Duodenal mucosa (tissue), 2 donors: ENCODE measurements around the gene JAM2.
A peak's percentile ranks its signal among the peaks of the same experiment; 100 is the strongest.
"Not testable (repeated sequence)": the region's sequence is repeated elsewhere in the genome, so short reads cannot be mapped to it uniquely, and the experiment has no call there.

Experiments used
- H3K27ac ChIP-seq: one replicate; pipeline ENCODE4 v1.7.0; 2013; ENCODE audit warnings: low read depth, low read length
- H3K27me3 ChIP-seq, 2 donors: one replicate each; pipeline ENCODE4 v1.7.0; 2013; ENCODE audit warnings: low read length in 2 of 2, control low read depth in 1 of 2; ENCODE audit not compliant: insufficient read depth in 2 of 2, control insufficient read depth in 1 of 2
- H3K36me3 ChIP-seq, 2 donors: one replicate each; pipeline ENCODE4 v1.7.0; 2013; ENCODE audit warnings: low read length in 2 of 2, control low read depth in 1 of 2; ENCODE audit not compliant: insufficient read depth in 2 of 2, control insufficient read depth in 1 of 2
- H3K4me1 ChIP-seq, 2 donors: one replicate each; pipeline ENCODE4 v1.7.0; 2013; ENCODE audit warnings: low read length in 2 of 2, control low read depth in 1 of 2; ENCODE audit not compliant: insufficient read depth in 2 of 2, control insufficient read depth in 1 of 2
- H3K4me3 ChIP-seq, 2 donors: one replicate each; pipeline ENCODE4 v1.7.0; 2013; ENCODE audit warnings: low read length in 2 of 2, low read depth in 1 of 2
- H3K9ac ChIP-seq, 2 donors: one replicate each; pipeline ENCODE4 v1.7.0; 2013; ENCODE audit warnings: low read length in 2 of 2, low read depth in 1 of 2
- H3K9me3 ChIP-seq, 2 donors: one replicate each; pipeline ENCODE4 v1.7.0; 2013; ENCODE audit warnings: low read length in 2 of 2, control low read depth in 1 of 2; ENCODE audit not compliant: control insufficient read depth in 1 of 2

JAM2 gene

GRCh38 chr21:25625776-25626555 is 13.1 kb upstream of the JAM2 start:
- H3K27ac ChIP-seq, H3K4me1 ChIP-seq, H3K27me3 ChIP-seq, H3K36me3 ChIP-seq, H3K4me3 ChIP-seq, H3K9me3 ChIP-seq, H3K9ac ChIP-seq: not testable (repeated sequence)

- no peaks in the 10 kb centered on the region for H3K27me3 ChIP-seq
- H3K36me3 ChIP-seq: no peaks in the 10 kb centered on the region
- H3K9me3 ChIP-seq: no peaks in the 10 kb centered on the region
- H3K4me3 ChIP-seq: no peak overlapping the region
- no peaks in the 10 kb centered on the region for H3K4me1 ChIP-seq
- no peak overlapping the region for H3K9ac ChIP-seq
- H3K27ac ChIP-seq: no peak overlapping the region
These were observed 12.3 kb upstream of the JAM2 start for GRCh38 chr21:25626757-25627156.

- Histone ChIP-seq H3K9ac (no peak overlapping the region), H3K27me3 (peaks cover 0 to under 1% of the 10 kb centered on the region in 2 donors), H3K27ac (no peak overlapping the region), H3K9me3 (no peaks in the 10 kb centered on the region), H3K36me3 (no peaks in the 10 kb centered on the region), H3K4me1 (no peaks in the 10 kb centered on the region), H3K4me3 (no peak overlapping the region)
These were observed 6.8 kb upstream of the JAM2 start for GRCh38 chr21:25632296-25632695.

GRCh38 chr21:25635310-25635709 is 3.7 kb upstream of the JAM2 start:
- no peak overlapping the region for H3K27ac ChIP-seq

GRCh38 chr21:25636727-25637126 is 2.3 kb upstream of the JAM2 start:
- H3K9me3 ChIP-seq: no peaks in the 10 kb centered on the region
- H3K9ac ChIP-seq: no peak overlapping the region
- H3K27me3 ChIP-seq: peaks cover 16 to 25% of the 10 kb centered on the region in 2 donors
- H3K4me3 ChIP-seq: no peak overlapping the region
- H3K4me1 ChIP-seq: peaks cover 0 to 6% of the 10 kb centered on the region in 2 donors
- H3K36me3 ChIP-seq: no peaks in the 10 kb centered on the region
- no peak overlapping the region for H3K27ac ChIP-seq

More at GRCh38 chr21:25635310-25635709, 3.7 kb upstream of the JAM2 start:
- no peak overlapping the region for H3K4me3 ChIP-seq
- H3K36me3 ChIP-seq: no peaks in the 10 kb centered on the region
- H3K27me3 ChIP-seq: peaks cover 8 to 23% of the 10 kb centered on the region in 2 donors
- H3K4me1 ChIP-seq: peaks cover 0 to 3% of the 10 kb centered on the region in 2 donors
- no peaks in the 10 kb centered on the region for H3K9me3 ChIP-seq
- no peak overlapping the region for H3K9ac ChIP-seq

- Histone ChIP-seq H3K9me3 (no peaks in the 10 kb centered on the region), H3K4me3 (no peak overlapping the region), H3K9ac (no peak overlapping the region), H3K27ac (no peak overlapping the region), H3K36me3 (no peaks in the 10 kb centered on the region), H3K4me1 (peaks cover 0 to 6% of the 10 kb centered on the region in 2 donors), H3K27me3 (peaks cover 16 to 25% of the 10 kb centered on the region in 2 donors)
These were observed 1.0 kb upstream of the JAM2 start for GRCh38 chr21:25637851-25638659.

- Histone ChIP-seq H3K4me1 (peaks cover 0 to 6% of the 10 kb centered on the region in 2 donors), H3K4me3 (peak overlapping the region; percentile 58 to 66), H3K36me3 (no peaks in the 10 kb centered on the region), H3K9me3 (no peaks in the 10 kb centered on the region), H3K27ac (peak overlapping the region; percentile 32), H3K9ac (peak overlapping the region in 1 of 2 donors; percentile 25), H3K27me3 (peaks cover 16 to 25% of the 10 kb centered on the region in 2 donors)
These were observed 618 bp downstream of the JAM2 start for GRCh38 chr21:25639551-25640201.

GRCh38 chr21:25640202-25640942 is 1.3 kb downstream of the JAM2 start:
- Histone ChIP-seq H3K36me3 (no peaks in the 10 kb centered on the region), H3K27me3 (peaks cover 16 to 25% of the 10 kb centered on the region in 2 donors), H3K9me3 (no peaks in the 10 kb centered on the region), H3K4me1 (peaks cover 0 to 6% of the 10 kb centered on the region in 2 donors), H3K9ac (peak overlapping the region in 1 of 2 donors; percentile 25), H3K27ac (no peak overlapping the region), H3K4me3 (peak overlapping the region; percentile 58 to 66)

GRCh38 chr21:25640943-25641292 is 1.9 kb downstream of the JAM2 start:
- Histone ChIP-seq H3K27ac (no peak overlapping the region), H3K9ac (peak overlapping the region in 1 of 2 donors; percentile 25), H3K36me3 (no peaks in the 10 kb centered on the region), H3K27me3 (peaks cover 16 to 25% of the 10 kb centered on the region in 2 donors), H3K4me3 (peak overlapping the region in 1 of 2 donors; percentile 58), H3K4me1 (peaks cover 0 to 6% of the 10 kb centered on the region in 2 donors), H3K9me3 (no peaks in the 10 kb centered on the region)
